ENCODE measurements around the gene FIGN. TPM values are rescaled to one million over a fixed set of nuclear protein-coding genes. Genes with fewer than 3 reads are reported as not detected.
A peak's percentile ranks its signal among the peaks of the same experiment; 100 is the strongest.

FIGN gene
- total RNA-seq, 1 donor from 2014 or later: 41.1 TPM

- H2AFZ ChIP-seq (replicated peaks): no peak overlapping the region
- H3K4me1 ChIP-seq: peaks cover 38% of the 10 kb centered on the region
- peak overlapping the region; percentile 78 for H3K27ac ChIP-seq
- H3K9me3 ChIP-seq (ENCODE audit: low read depth): no peaks in the 10 kb centered on the region
- Mint-ChIP-seq H3K27ac (no peak overlapping the region), H3K27me3 (ENCODE audit: insufficient read depth, low read depth) (no peaks in the 10 kb centered on the region), H3K9me3 (peaks cover 7% of the 10 kb centered on the region), H3K4me1 (peaks cover 23% of the 10 kb centered on the region), H3K4me3 (no peak overlapping the region), H3K36me3 (peaks cover 35% of the 10 kb centered on the region)
- peaks cover 4% of the 10 kb centered on the region for H3K36me3 ChIP-seq
- no peaks in the 10 kb centered on the region for H3K27me3 ChIP-seq
- H3K79me2 ChIP-seq (ENCODE audit: low read depth): peaks cover 96% of the 10 kb centered on the region
- peaks cover 8% of the 10 kb centered on the region for H3F3A ChIP-seq (ENCODE audit: low read depth)
- peak; percentile 39 for DNase-seq (ENCODE audit: low spot score)
- H4K20me1 ChIP-seq (ENCODE audit: low read depth): no peaks in the 10 kb centered on the region
- H3K9ac ChIP-seq: no peak overlapping the region
- H3K4me2 ChIP-seq: peak overlapping the region; percentile 60
- TF ChIP-seq EZH2 (IDR thresholded peaks at IDR 0.05): no peak
- no peak for TF ChIP-seq EZH2phosphoT487 (IDR thresholded peaks at IDR 0.05)
- no peak for TF ChIP-seq CTCF (IDR thresholded peaks at IDR 0.05)
- H3K4me3 ChIP-seq: no peak overlapping the region
Measured at GRCh38 chr2:163658556-163658955, 77.3 kb downstream of the FIGN start.

GRCh38 chr2:163657281-163657656 is 78.5 kb downstream of the FIGN start:
- Mint-ChIP-seq H3K4me1 (peaks cover 25% of the 10 kb centered on the region), H3K4me3 (no peak overlapping the region), H3K27me3 (ENCODE audit: insufficient read depth, low read depth) (no peaks in the 10 kb centered on the region), H3K27ac (no peak overlapping the region), H3K36me3 (peaks cover 28% of the 10 kb centered on the region), H3K9me3 (peaks cover 2% of the 10 kb centered on the region)
- H3K9me3 ChIP-seq (ENCODE audit: low read depth): no peaks in the 10 kb centered on the region
- H2AFZ ChIP-seq (replicated peaks): no peak overlapping the region
- peaks cover 96% of the 10 kb centered on the region for H3K79me2 ChIP-seq (ENCODE audit: low read depth)
- no peak overlapping the region for H3K4me2 ChIP-seq
- TF ChIP-seq EZH2phosphoT487 (IDR thresholded peaks at IDR 0.05) (no peak), EZH2 (IDR thresholded peaks at IDR 0.05) (no peak), CTCF (IDR thresholded peaks at IDR 0.05) (no peak)
- peaks cover 8% of the 10 kb centered on the region for H3F3A ChIP-seq (ENCODE audit: low read depth)
- no peaks in the 10 kb centered on the region for H3K27me3 ChIP-seq
- no peak overlapping the region for H3K9ac ChIP-seq
- H3K4me1 ChIP-seq: peaks cover 43% of the 10 kb centered on the region
- H3K27ac ChIP-seq: no peak overlapping the region
- no peaks in the 10 kb centered on the region for H4K20me1 ChIP-seq (ENCODE audit: low read depth)
- no peak for DNase-seq (ENCODE audit: low spot score)
- peaks cover 4% of the 10 kb centered on the region for H3K36me3 ChIP-seq
- H3K4me3 ChIP-seq: no peak overlapping the region

GRCh38 chr2:163656622-163657280 is 79.1 kb downstream of the FIGN start:
- Histone ChIP-seq H2AFZ (replicated peaks) (no peak overlapping the region), H3K36me3 (peaks cover 4% of the 10 kb centered on the region), H3K27me3 (no peaks in the 10 kb centered on the region), H3K4me3 (no peak overlapping the region), H3K9me3 (ENCODE audit: low read depth) (no peaks in the 10 kb centered on the region), H3K27ac (no peak overlapping the region), H4K20me1 (ENCODE audit: low read depth) (no peaks in the 10 kb centered on the region), H3K79me2 (ENCODE audit: low read depth) (peaks cover 95% of the 10 kb centered on the region), H3K4me2 (peak overlapping the region; percentile 37), H3F3A (ENCODE audit: low read depth) (peaks cover 8% of the 10 kb centered on the region), H3K4me1 (peaks cover 43% of the 10 kb centered on the region), H3K9ac (no peak overlapping the region)
- H3K27me3 Mint-ChIP-seq (ENCODE audit: insufficient read depth, low read depth): no peaks in the 10 kb centered on the region
- peaks cover 24% of the 10 kb centered on the region for H3K36me3 Mint-ChIP-seq
- DNase-seq (ENCODE audit: low spot score): no peak
- no peak overlapping the region for H3K27ac Mint-ChIP-seq
- no peak overlapping the region for H3K4me3 Mint-ChIP-seq
- H3K9me3 Mint-ChIP-seq: peaks cover 1% of the 10 kb centered on the region
- H3K4me1 Mint-ChIP-seq: peaks cover 25% of the 10 kb centered on the region
- no peak for TF ChIP-seq EZH2phosphoT487 (IDR thresholded peaks at IDR 0.05)
- TF ChIP-seq CTCF (IDR thresholded peaks at IDR 0.05): no peak
- TF ChIP-seq EZH2 (IDR thresholded peaks at IDR 0.05): no peak

Measured in neural progenitor cell (in vitro differentiated cells).